ENCODE results near the gene GPR17. TPM values are rescaled to one million over a fixed set of nuclear protein-coding genes. Genes with fewer than 3 reads are reported as not detected.

GPR17 gene
- total RNA-seq, 1 donor, result not detected

- no peak for TF ChIP-seq CTCF (IDR thresholded peaks at IDR 0.05; ENCODE audit: insufficient read depth, low read depth, low read length)
- no peak for DNase-seq (ENCODE audit: low read depth)
- H3K4me3 ChIP-seq (ENCODE audit: low read depth, low read length), result no peak overlapping the region
Observed at GRCh38 chr2:127657232-127657595, 11.3 kb downstream of the GPR17 start.

GRCh38 chr2:127658146-127658545 is 12.2 kb downstream of the GPR17 start:
- no peak for TF ChIP-seq CTCF (IDR thresholded peaks at IDR 0.05; ENCODE audit: insufficient read depth, low read depth, low read length)
- DNase-seq (ENCODE audit: low read depth), result no peak
- no peak overlapping the region for H3K4me3 ChIP-seq (ENCODE audit: low read depth, low read length)

- DNase-seq (ENCODE audit: low read depth), result peak; percentile 25
- TF ChIP-seq CTCF (IDR thresholded peaks at IDR 0.05; ENCODE audit: insufficient read depth, low read depth, low read length), result no peak
- no peak overlapping the region for H3K4me3 ChIP-seq (ENCODE audit: low read depth, low read length)
Observed at GRCh38 chr2:127658641-127659407, 12.9 kb downstream of the GPR17 start.

GRCh38 chr2:127659408-127660290 is 13.7 kb downstream of the GPR17 start:
- H3K4me3 ChIP-seq (ENCODE audit: low read depth, low read length), result no peak overlapping the region
- TF ChIP-seq CTCF (IDR thresholded peaks at IDR 0.05; ENCODE audit: insufficient read depth, low read depth, low read length), result no peak
- DNase-seq (ENCODE audit: low read depth), result no peak

- DNase-seq (ENCODE audit: low read depth), result no peak
- H3K4me3 ChIP-seq (ENCODE audit: low read depth, low read length), result no peak overlapping the region
- no peak for TF ChIP-seq CTCF (IDR thresholded peaks at IDR 0.05; ENCODE audit: insufficient read depth, low read depth, low read length)
Observed at GRCh38 chr2:127660291-127660578, 14.3 kb downstream of the GPR17 start.

- no peak overlapping the region for H3K4me3 ChIP-seq (ENCODE audit: low read depth, low read length)
- no peak for TF ChIP-seq CTCF (IDR thresholded peaks at IDR 0.05; ENCODE audit: insufficient read depth, low read depth, low read length)
- peak; percentile 87 for DNase-seq (ENCODE audit: low read depth)
Observed at GRCh38 chr2:127661072-127661649, 15.2 kb downstream of the GPR17 start.
